PFSK-1 (cell line): ENCODE data around the gene PNLDC1.

Experiments
- FOXP2 ChIP-seq: optimal IDR thresholded peaks from 2 replicates; pipeline ENCODE3; 2011; ENCODE audit warnings: borderline replicate concordance, control low read depth, inconsistent platforms; ENCODE audit not compliant: insufficient read depth; ENCODE audit errors: extremely low read length, extremely low read depth
- POLR2AphosphoS5 ChIP-seq: IDR thresholded peaks from 2 replicates; pipeline ENCODE4 v1.6.1; 2012; ENCODE audit warnings: low read depth, mild to moderate bottlenecking, control low read depth, low read length, moderate library complexity
- SIN3A ChIP-seq: IDR thresholded peaks from 2 replicates; pipeline ENCODE4 v1.6.1; 2012; ENCODE audit warnings: mild to moderate bottlenecking, low read length, moderate library complexity, borderline replicate concordance; ENCODE audit not compliant: insufficient read depth
- TAF1 ChIP-seq: IDR thresholded peaks from 2 replicates; pipeline ENCODE4 v1.6.1; 2012; ENCODE audit warnings: low read length, control low read depth, borderline replicate concordance; ENCODE audit not compliant: insufficient read depth
- TF ChIP-seq, protein P1 (sequence below), 2 experiments: IDR thresholded peaks; 2 replicates each; pipeline versions ENCODE4 v1.6.1 to v1.8.0; 2011 to 2012; ENCODE audit warnings: low read depth in 2 of 2, low read length in 2 of 2, control low read depth in 1 of 2, inconsistent platforms in 1 of 2, mild to moderate bottlenecking in 1 of 2, moderate library complexity in 1 of 2; ENCODE audit not compliant: insufficient read depth in 1 of 2

Gene PNLDC1

GRCh38 chr6:159823953-159824352, 23.9 kb downstream of the PNLDC1 start:
- TF ChIP-seq POLR2AphosphoS5 = no peak
- TF ChIP-seq FOXP2 = no peak
- TF ChIP-seq, protein P1, sequence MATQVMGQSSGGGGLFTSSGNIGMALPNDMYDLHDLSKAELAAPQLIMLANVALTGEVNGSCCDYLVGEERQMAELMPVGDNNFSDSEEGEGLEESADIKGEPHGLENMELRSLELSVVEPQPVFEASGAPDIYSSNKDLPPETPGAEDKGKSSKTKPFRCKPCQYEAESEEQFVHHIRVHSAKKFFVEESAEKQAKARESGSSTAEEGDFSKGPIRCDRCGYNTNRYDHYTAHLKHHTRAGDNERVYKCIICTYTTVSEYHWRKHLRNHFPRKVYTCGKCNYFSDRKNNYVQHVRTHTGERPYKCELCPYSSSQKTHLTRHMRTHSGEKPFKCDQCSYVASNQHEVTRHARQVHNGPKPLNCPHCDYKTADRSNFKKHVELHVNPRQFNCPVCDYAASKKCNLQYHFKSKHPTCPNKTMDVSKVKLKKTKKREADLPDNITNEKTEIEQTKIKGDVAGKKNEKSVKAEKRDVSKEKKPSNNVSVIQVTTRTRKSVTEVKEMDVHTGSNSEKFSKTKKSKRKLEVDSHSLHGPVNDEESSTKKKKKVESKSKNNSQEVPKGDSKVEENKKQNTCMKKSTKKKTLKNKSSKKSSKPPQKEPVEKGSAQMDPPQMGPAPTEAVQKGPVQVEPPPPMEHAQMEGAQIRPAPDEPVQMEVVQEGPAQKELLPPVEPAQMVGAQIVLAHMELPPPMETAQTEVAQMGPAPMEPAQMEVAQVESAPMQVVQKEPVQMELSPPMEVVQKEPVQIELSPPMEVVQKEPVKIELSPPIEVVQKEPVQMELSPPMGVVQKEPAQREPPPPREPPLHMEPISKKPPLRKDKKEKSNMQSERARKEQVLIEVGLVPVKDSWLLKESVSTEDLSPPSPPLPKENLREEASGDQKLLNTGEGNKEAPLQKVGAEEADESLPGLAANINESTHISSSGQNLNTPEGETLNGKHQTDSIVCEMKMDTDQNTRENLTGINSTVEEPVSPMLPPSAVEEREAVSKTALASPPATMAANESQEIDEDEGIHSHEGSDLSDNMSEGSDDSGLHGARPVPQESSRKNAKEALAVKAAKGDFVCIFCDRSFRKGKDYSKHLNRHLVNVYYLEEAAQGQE (IDR thresholded peaks at IDR 0.05; ENCODE audit: insufficient read depth in 1 of 2, low read depth in 2 of 2, low read length in 2 of 2) = no peak
- TF ChIP-seq SIN3A = no peak
- TF ChIP-seq TAF1 = no peak

GRCh38 chr6:159826004-159826403, 25.9 kb downstream of the PNLDC1 start:
- TF ChIP-seq TAF1 (no peak), SIN3A (no peak), FOXP2 (no peak), POLR2AphosphoS5 (no peak)
- TF ChIP-seq, protein P1 (IDR thresholded peaks at IDR 0.05; ENCODE audit: insufficient read depth in 1 of 2, low read depth in 2 of 2, low read length in 2 of 2) = no peak

DNA sequence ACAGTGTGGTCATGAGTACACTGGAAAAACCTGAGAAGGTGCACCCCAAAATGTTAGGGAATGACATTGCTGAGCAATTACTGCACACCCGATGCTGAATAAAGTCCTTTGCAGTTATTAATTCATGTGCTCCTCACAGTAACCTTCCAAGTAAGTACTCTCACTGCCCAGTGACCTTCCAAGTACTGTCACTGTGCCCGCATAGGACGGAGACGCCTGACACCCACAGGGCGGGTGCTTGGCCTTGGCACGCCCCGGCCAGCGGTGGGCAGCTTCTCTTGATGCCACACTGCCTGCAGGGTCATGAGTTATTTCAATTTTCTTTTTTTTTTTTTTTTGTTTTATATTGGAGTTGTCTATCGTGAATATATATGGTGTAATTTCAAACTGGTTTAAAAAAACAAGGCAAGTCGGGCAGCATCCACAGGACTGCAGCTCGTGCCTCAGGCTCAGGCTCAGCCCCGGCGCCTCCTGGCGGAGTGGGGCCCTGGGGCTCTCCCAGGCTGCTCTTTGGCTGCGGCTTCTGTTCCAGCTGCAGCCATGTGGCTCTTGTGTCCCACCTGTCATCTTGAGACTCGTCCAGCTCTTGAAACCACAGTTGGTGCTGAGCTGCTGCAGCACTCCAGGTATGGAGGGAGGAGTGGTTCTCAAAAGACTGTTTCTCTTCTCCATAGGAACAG, 27.0 kb downstream of the PNLDC1 start:
- TF ChIP-seq POLR2AphosphoS5 (no peak), FOXP2 (no peak), SIN3A (no peak), TAF1 (no peak)
- TF ChIP-seq, protein P1 (IDR thresholded peaks at IDR 0.05; ENCODE audit: insufficient read depth in 1 of 2, low read depth in 2 of 2, low read length in 2 of 2) = no peak

- TF ChIP-seq, protein P1 (IDR thresholded peaks at IDR 0.05; ENCODE audit: insufficient read depth in 1 of 2, low read depth in 2 of 2, low read length in 2 of 2) = no peak
- no peak for TF ChIP-seq TAF1
- no peak for TF ChIP-seq FOXP2
- no peak for TF ChIP-seq SIN3A
- TF ChIP-seq POLR2AphosphoS5 = no peak
These were observed 28.0 kb downstream of the PNLDC1 start for GRCh38 chr6:159828074-159828473.
